Colonic mucosa (tissue), 4 donors: Measurements from ENCODE around the gene UCP3. TPM values are rescaled to one million over a fixed set of nuclear protein-coding genes. Genes with fewer than 3 reads are reported as not detected.
"Not testable (repeated sequence)": the region's sequence is repeated elsewhere in the genome, so short reads cannot be mapped to it uniquely, and the experiment has no call there.

Experiments used
- DNase-seq: peaks from one replicate; pipeline ENCODE4 v3.0.0-alpha.2; 2020
- H3K27ac ChIP-seq: fragments of 200-600 bp; one replicate; pipeline ENCODE4 v1.8.0; 2021
- H3K27me3 ChIP-seq: fragments of 200-600 bp; one replicate; pipeline ENCODE4 v1.8.0; 2021
- H3K36me3 ChIP-seq: fragments of 200-600 bp; one replicate; pipeline ENCODE4 v1.8.0; 2021
- H3K4me1 ChIP-seq: fragments of 200-600 bp; one replicate; pipeline ENCODE4 v1.8.0; 2021; ENCODE audit warnings: mild to moderate bottlenecking
- H3K4me3 ChIP-seq: fragments of 200-600 bp; one replicate; pipeline ENCODE4 v1.8.0; 2021
- H3K9ac ChIP-seq, 2 donors: one replicate each; pipeline ENCODE4 v1.7.0; 2013; ENCODE audit warnings: control low read depth in 2 of 2, low read depth in 2 of 2, low read length in 2 of 2
- H3K9me3 ChIP-seq: fragments of 200-600 bp; one replicate; pipeline ENCODE4 v1.8.0; 2021
- CTCF ChIP-seq: fragments of 200-600 bp; IDR thresholded peaks from one replicate; pipeline ENCODE4 v1.8.0; 2022; ENCODE audit warnings: antibody characterized with exemption, mild to moderate bottlenecking
- intact Hi-C: fragments of 100-400 bp; cut with DNase I; formaldehyde crosslinking; loops from one replicate; pipeline ENCODE4 v1.14.1; 2022
- total RNA-seq, 2 donors: library from RNA; stranded (reverse); fragmentation: NEBNext Ultra II Directional in 1 of 2; extraction: Animal tissue kit (Norgen Biotek cat#: 25700) in 1 of 2; gene quantifications; one replicate each; pipeline ENCODE4 v1.2.1, GENCODE V29; 2021
- donor health status: healthy.
- donor health status: DM: no; HTN: no; CAD: no.
- donor health status: DM: no; HTN: no; CAD: no.

UCP3 gene
- total RNA-seq, 2 donors from 2014 or later, result 0.66 to 1.5 TPM

GRCh38 chr11:73989156-73989555 is 19.7 kb downstream of the UCP3 start:
- Histone ChIP-seq H3K4me1 (no peaks in the 10 kb centered on the region), H3K36me3 (no peaks in the 10 kb centered on the region), H3K27me3 (no peaks in the 10 kb centered on the region), H3K4me3 (no peak overlapping the region), H3K9ac (no peak overlapping the region), H3K9me3 (no peaks in the 10 kb centered on the region), H3K27ac (no peak overlapping the region)
- intact Hi-C loops, result no loop called here
- DNase-seq, result no peak
- TF ChIP-seq CTCF, result no peak

- no peak for DNase-seq
- Histone ChIP-seq H3K27me3 (no peaks in the 10 kb centered on the region), H3K4me1 (no peaks in the 10 kb centered on the region), H3K36me3 (no peaks in the 10 kb centered on the region), H3K9me3 (no peaks in the 10 kb centered on the region), H3K4me3 (no peak overlapping the region), H3K27ac (no peak overlapping the region), H3K9ac (no peak overlapping the region)
- TF ChIP-seq CTCF, result no peak
- intact Hi-C loops, result no loop called here
Measured at GRCh38 chr11:73988227-73988626, 20.7 kb downstream of the UCP3 start.

GRCh38 chr11:73985661-73986060 is 23.2 kb downstream of the UCP3 start:
- H3K9ac ChIP-seq, H3K4me3 ChIP-seq, H3K36me3 ChIP-seq, DNase-seq, H3K4me1 ChIP-seq, H3K9me3 ChIP-seq, H3K27me3 ChIP-seq, intact Hi-C loops, H3K27ac ChIP-seq: not testable (repeated sequence)

- intact Hi-C loops, result no loop called here
- no peaks in the 10 kb centered on the region for H3K27me3 ChIP-seq
- no peaks in the 10 kb centered on the region for H3K9me3 ChIP-seq
- DNase-seq, result no peak
- peak overlapping the region; percentile 82 for H3K27ac ChIP-seq
- TF ChIP-seq CTCF, result no peak
- peaks cover 7% of the 10 kb centered on the region for H3K4me1 ChIP-seq
- peak overlapping the region; percentile 65 to 74 for H3K9ac ChIP-seq
- peak overlapping the region; percentile 53 for H3K4me3 ChIP-seq
- no peaks in the 10 kb centered on the region for H3K36me3 ChIP-seq
Measured at GRCh38 chr11:73983741-73984538, 24.9 kb downstream of the UCP3 start.

- peak; percentile 95 for DNase-seq
- H3K4me3 ChIP-seq, result peak overlapping the region; percentile 53
- intact Hi-C loops, result no loop called here
- TF ChIP-seq CTCF, result no peak
- H3K27me3 ChIP-seq, result no peaks in the 10 kb centered on the region
- H3K27ac ChIP-seq, result peak overlapping the region; percentile 82
- H3K9ac ChIP-seq, result peak overlapping the region; percentile 74
- peaks cover 7% of the 10 kb centered on the region for H3K4me1 ChIP-seq
- H3K9me3 ChIP-seq, result no peaks in the 10 kb centered on the region
- no peaks in the 10 kb centered on the region for H3K36me3 ChIP-seq
Measured at GRCh38 chr11:73982990-73983740, 25.7 kb downstream of the UCP3 start.

- DNase-seq, result no peak
- TF ChIP-seq CTCF, result no peak
- intact Hi-C loops, result no loop called here
- H3K36me3 ChIP-seq, result no peaks in the 10 kb centered on the region
- H3K4me3 ChIP-seq, result peak within 1 kb of the TSS; percentile 53
- no peaks in the 10 kb centered on the region for H3K9me3 ChIP-seq
- H3K27me3 ChIP-seq, result no peaks in the 10 kb centered on the region
- H3K27ac ChIP-seq, result peak within 1 kb of the TSS; percentile 82
- H3K9ac ChIP-seq, result peak within 1 kb of the TSS; percentile 74
- H3K4me1 ChIP-seq, result peaks cover 7% of the 10 kb centered on the region
Measured at GRCh38 chr11:73982595-73982989, 26.3 kb downstream of the UCP3 start, which contains the start of gene UCP2. UCP2 (minus strand) TSS chr11:73982843; CDS start chr11:73978378, 4,465 bp downstream.
